ENCODE data around the gene MUTYH. TPM values are rescaled to one million over a fixed set of nuclear protein-coding genes. Genes with fewer than 3 reads are reported as not detected.
"Not testable (repeated sequence)": the region's sequence is repeated elsewhere in the genome, so short reads cannot be mapped to it uniquely, and the experiment has no call there.

The MUTYH gene
- total and polyA plus RNA-seq, 2 experiments from 2014 or later = 27.1 to 35.6 TPM

DNA sequence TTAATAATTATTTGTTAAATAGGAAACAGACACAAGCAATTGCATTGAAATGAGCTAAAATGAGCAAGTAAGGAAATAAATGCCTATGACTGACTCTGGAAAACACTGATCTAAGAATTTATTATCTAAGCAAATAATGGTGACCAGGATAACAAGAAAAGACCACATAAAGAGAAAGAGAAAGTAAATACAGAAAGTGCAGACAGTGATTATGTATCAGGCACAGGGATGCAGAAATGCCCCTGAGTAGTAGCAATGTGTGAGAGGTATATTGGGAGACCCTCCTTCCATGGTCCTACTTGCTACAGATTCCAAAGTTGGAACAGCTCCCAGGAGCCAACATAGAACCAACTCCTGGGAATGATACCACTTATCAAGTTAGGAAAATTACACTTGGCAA, 33.3 kb upstream of the MUTYH start:
- H3K4me3 ChIP-seq = no peak overlapping the region
- no peak overlapping the region for H3K27ac ChIP-seq
- no peaks in the 10 kb centered on the region for H3K27me3 ChIP-seq
- TF ChIP-seq, protein P1, sequence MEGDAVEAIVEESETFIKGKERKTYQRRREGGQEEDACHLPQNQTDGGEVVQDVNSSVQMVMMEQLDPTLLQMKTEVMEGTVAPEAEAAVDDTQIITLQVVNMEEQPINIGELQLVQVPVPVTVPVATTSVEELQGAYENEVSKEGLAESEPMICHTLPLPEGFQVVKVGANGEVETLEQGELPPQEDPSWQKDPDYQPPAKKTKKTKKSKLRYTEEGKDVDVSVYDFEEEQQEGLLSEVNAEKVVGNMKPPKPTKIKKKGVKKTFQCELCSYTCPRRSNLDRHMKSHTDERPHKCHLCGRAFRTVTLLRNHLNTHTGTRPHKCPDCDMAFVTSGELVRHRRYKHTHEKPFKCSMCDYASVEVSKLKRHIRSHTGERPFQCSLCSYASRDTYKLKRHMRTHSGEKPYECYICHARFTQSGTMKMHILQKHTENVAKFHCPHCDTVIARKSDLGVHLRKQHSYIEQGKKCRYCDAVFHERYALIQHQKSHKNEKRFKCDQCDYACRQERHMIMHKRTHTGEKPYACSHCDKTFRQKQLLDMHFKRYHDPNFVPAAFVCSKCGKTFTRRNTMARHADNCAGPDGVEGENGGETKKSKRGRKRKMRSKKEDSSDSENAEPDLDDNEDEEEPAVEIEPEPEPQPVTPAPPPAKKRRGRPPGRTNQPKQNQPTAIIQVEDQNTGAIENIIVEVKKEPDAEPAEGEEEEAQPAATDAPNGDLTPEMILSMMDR (IDR thresholded peaks at IDR 0.05; ENCODE audit: low read depth, low read length) = no peak
- peaks cover 5% of the 10 kb centered on the region for H3K4me1 ChIP-seq (ENCODE audit: low read depth)
- no peaks in the 10 kb centered on the region for H3K9me3 ChIP-seq (ENCODE audit: low read depth)
- H3K36me3 ChIP-seq = no peaks in the 10 kb centered on the region
- no peak for DNase-seq (ENCODE audit: low read depth in 1 of 2, low spot score in 1 of 2)

DNA sequence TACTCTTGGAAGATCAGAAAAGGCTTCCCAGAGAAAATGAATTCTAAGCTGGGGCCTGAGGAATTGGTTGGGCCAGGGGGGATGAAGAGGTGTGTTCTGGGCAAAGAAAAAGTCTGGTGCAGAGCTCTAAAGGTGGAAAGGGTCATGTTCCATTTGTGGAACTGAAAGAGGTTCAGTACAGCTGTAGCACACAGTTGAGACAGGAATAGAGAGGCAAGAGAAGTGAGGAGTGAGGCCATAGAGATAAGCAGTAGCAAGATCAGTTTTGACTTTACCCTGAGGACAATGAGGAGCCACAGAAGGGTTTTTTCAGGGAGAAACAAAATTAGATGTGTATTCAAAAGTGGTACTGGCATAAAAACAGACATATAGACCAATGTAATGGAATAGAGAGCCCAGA, 30.3 kb upstream of the MUTYH start:
- no peaks in the 10 kb centered on the region for H3K9me3 ChIP-seq (ENCODE audit: low read depth)
- H3K36me3 ChIP-seq = no peaks in the 10 kb centered on the region
- peak overlapping the region; percentile 39 for H3K27ac ChIP-seq
- H3K4me1 ChIP-seq (ENCODE audit: low read depth) = peaks cover 5% of the 10 kb centered on the region
- TF ChIP-seq, protein P1 (IDR thresholded peaks at IDR 0.05; ENCODE audit: low read depth, low read length) = no peak
- H3K27me3 ChIP-seq = no peaks in the 10 kb centered on the region
- DNase-seq (ENCODE audit: low read depth in 1 of 2, low spot score in 1 of 2) = peak in 1 of 2 donors; percentile 36
- no peak overlapping the region for H3K4me3 ChIP-seq

DNA sequence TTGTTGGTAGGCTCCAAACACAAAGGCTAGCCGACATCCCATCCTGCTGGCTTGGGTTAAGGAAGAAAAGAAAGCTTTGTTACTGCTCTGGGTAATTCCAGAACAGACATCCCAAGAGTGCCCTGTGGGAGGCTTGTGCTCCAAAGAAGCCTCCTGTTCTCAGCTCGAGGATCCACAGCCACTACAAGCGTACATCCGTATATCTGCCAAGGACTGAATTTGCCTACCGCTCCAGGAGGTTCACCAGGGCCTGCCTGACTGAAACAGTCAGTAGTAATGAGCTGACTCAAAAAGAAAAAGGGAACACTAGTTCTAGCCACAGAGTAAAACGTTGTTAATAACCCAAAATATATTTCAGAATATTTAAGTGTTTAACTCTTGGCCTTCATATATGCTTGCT, 24.8 kb upstream of the MUTYH start:
- peaks cover 6% of the 10 kb centered on the region for H3K4me1 ChIP-seq (ENCODE audit: low read depth)
- no peak overlapping the region for H3K27ac ChIP-seq
- no peaks in the 10 kb centered on the region for H3K27me3 ChIP-seq
- no peak for DNase-seq (ENCODE audit: low read depth in 1 of 2, low spot score in 1 of 2)
- H3K36me3 ChIP-seq = no peaks in the 10 kb centered on the region
- H3K9me3 ChIP-seq (ENCODE audit: low read depth) = no peaks in the 10 kb centered on the region
- TF ChIP-seq, protein P1 (IDR thresholded peaks at IDR 0.05; ENCODE audit: low read depth, low read length) = no peak
- H3K4me3 ChIP-seq = no peak overlapping the region

DNA sequence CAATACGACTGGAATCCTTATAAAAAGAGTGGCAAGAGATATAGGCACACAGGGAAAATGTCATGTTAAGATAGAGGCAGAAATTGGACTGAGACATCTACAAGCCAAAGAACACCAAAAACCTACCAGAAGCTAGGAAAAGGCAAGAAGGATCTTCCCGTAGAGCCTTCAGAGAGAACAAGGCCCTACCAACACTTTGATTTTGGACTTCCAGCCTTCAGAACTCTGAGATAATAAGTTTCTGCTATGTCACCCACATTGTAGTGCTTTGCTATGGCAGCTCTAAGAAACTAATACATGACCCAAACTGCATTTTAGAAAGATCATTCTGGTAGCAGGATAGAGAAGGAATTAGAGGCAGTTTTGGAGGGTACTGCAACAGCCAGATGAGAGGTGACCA, 24.1 kb upstream of the MUTYH start:
- TF ChIP-seq, protein P1 (IDR thresholded peaks at IDR 0.05; ENCODE audit: low read depth, low read length) = no peak
- DNase-seq (ENCODE audit: low read depth in 1 of 2, low spot score in 1 of 2) = no peak

DNA sequence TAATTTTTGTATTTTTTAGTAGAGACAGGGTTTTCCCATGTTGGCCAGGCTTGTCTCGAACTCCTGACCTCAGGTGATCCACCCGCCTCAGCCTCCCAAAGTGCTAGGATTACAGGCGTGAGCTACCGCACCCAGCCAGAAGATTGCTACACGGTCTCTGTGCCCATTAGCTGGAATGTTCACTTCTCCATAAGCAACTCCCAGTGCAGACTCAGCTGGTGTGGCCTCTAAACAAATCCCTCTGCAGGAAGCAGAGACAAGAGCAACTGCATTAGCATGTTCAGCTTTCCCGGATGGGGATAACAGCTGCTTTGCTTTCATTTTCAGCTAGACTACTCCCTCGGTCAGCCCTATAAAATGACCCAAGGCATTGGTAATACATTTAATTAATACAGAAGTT, 20.7 kb upstream of the MUTYH start:
- H3K4me3 ChIP-seq, H3K27me3 ChIP-seq: not testable (repeated sequence)

More for the DNA sequence above, 24.1 kb upstream of the MUTYH start:
- Histone ChIP-seq H3K4me1 (ENCODE audit: low read depth) (peaks cover 8% of the 10 kb centered on the region), H3K27me3 (no peaks in the 10 kb centered on the region), H3K36me3 (no peaks in the 10 kb centered on the region), H3K4me3 (no peak overlapping the region), H3K27ac (no peak overlapping the region), H3K9me3 (ENCODE audit: low read depth) (no peaks in the 10 kb centered on the region)

More for the DNA sequence above, 20.7 kb upstream of the MUTYH start:
- H3K27ac ChIP-seq = peak overlapping the region; percentile 49
- DNase-seq (ENCODE audit: low read depth in 1 of 2, low spot score in 1 of 2) = peak; percentile 32 to 85
- TF ChIP-seq, protein P1 (IDR thresholded peaks at IDR 0.05; ENCODE audit: low read depth, low read length) = peak; percentile 7
- H3K36me3 ChIP-seq; H3K4me1 ChIP-seq (ENCODE audit: low read depth); H3K9me3 ChIP-seq (ENCODE audit: low read depth): not testable (repeated sequence)
